NCI-H345 (cell line): ENCODE measurements around the gene GAS2L1.
A peak's percentile ranks its signal among the peaks of the same experiment; 100 is the strongest.

ENCODE experiments used
- DNase-seq: peaks from one replicate; lab custom pipeline; 2025; lab: John Stamatoyannopoulos, UW

The GAS2L1 gene

GRCh38 chr22:29275819-29276565 is 30.5 kb upstream of the GAS2L1 start:
- no peak for DNase-seq

GRCh38 chr22:29277927-29278326 is 28.5 kb upstream of the GAS2L1 start:
- no peak for DNase-seq

- no peak for DNase-seq
Observed at GRCh38 chr22:29284196-29284595, 22.3 kb upstream of the GAS2L1 start.

GRCh38 chr22:29288837-29289236 is 17.6 kb upstream of the GAS2L1 start:
- DNase-seq, result no peak

- no peak for DNase-seq
Observed at GRCh38 chr22:29290061-29290460, 16.4 kb upstream of the GAS2L1 start.

- DNase-seq, result no peak
Observed at GRCh38 chr22:29291215-29291614, 15.2 kb upstream of the GAS2L1 start.

- DNase-seq, result no peak
Observed at GRCh38 chr22:29292379-29292778, 14.1 kb upstream of the GAS2L1 start.

GRCh38 chr22:29298641-29299040 is 7.8 kb upstream of the GAS2L1 start:
- DNase-seq, result no peak

- no peak for DNase-seq
Observed at GRCh38 chr22:29299136-29299900, 7.1 kb upstream of the GAS2L1 start.

- no peak for DNase-seq
Observed at GRCh38 chr22:29300467-29300806, 6.0 kb upstream of the GAS2L1 start.

- DNase-seq, result no peak
Observed at GRCh38 chr22:29300807-29301601, 5.4 kb upstream of the GAS2L1 start.

GRCh38 chr22:29301716-29302401 is 4.6 kb upstream of the GAS2L1 start:
- no peak for DNase-seq

GRCh38 chr22:29302402-29302680 is 4.1 kb upstream of the GAS2L1 start:
- no peak for DNase-seq

- no peak for DNase-seq
Observed at GRCh38 chr22:29302681-29303465, 3.6 kb upstream of the GAS2L1 start.

- no peak for DNase-seq
Observed at GRCh38 chr22:29305836-29306174, 645 bp upstream of the GAS2L1 start.

- DNase-seq, result peak; percentile 68
Observed at GRCh38 chr22:29306835-29307595, 565 bp downstream of the GAS2L1 start.

- DNase-seq, result no peak
Observed at GRCh38 chr22:29307596-29308147, 1.2 kb downstream of the GAS2L1 start.

GRCh38 chr22:29308148-29308790 is 1.8 kb downstream of the GAS2L1 start:
- DNase-seq, result no peak

- DNase-seq, result no peak
Observed at GRCh38 chr22:29308791-29309262, 2.4 kb downstream of the GAS2L1 start.
